HL-60 (cell line): ENCODE data around the gene ABCG1.

Experiments used
- DNase-seq, 2 experiments: peaks; one replicate each; pipeline ENCODE4 v3.0.0-alpha.2; 2010 to 2020; ENCODE audit warnings: low read depth in 1 of 2, low spot score in 1 of 2
- H3K27ac ChIP-seq: fragments of 250-450 bp; sonication (Bioruptor Pico); replicated peaks from 2 replicates; pipeline ENCODE4 v1.5.1; 2020; ENCODE audit warnings: mild to moderate bottlenecking, moderate library complexity
- H3K27me3 ChIP-seq: fragments of 250-450 bp; sonication (Bioruptor Pico); 2 replicates; pipeline ENCODE4 v1.5.1; 2021; ENCODE audit warnings: mild to moderate bottlenecking, moderate library complexity; ENCODE audit not compliant: insufficient read depth, poor library complexity, severe bottlenecking
- H3K4me3 ChIP-seq: replicated peaks from 2 replicates; pipeline ENCODE4 v1.5.1; 2011; ENCODE audit warnings: mild to moderate bottlenecking, control low read depth, low read length; ENCODE audit not compliant: insufficient read depth
- GABPA ChIP-seq: IDR thresholded peaks from 2 replicates; pipeline ENCODE4 v1.6.1; 2012; ENCODE audit warnings: low read depth
- POLR2AphosphoS5 ChIP-seq: IDR thresholded peaks from 2 replicates; pipeline ENCODE4 v1.6.1; 2012; ENCODE audit warnings: low read depth
- SPI1 ChIP-seq: IDR thresholded peaks from 2 replicates; pipeline ENCODE4 v1.6.1; 2012; ENCODE audit warnings: low read depth, mild to moderate bottlenecking, borderline replicate concordance
- TF ChIP-seq, protein P1 (sequence below): IDR thresholded peaks from 2 replicates; pipeline ENCODE4 v1.6.1; 2012; ENCODE audit warnings: low read depth; ENCODE audit not compliant: insufficient replicate concordance
- TF ChIP-seq, protein P2 (sequence below): IDR thresholded peaks from one replicate; pipeline ENCODE4 v1.5.1; 2011; ENCODE audit warnings: low read length, control low read depth, inconsistent platforms; ENCODE audit not compliant: insufficient read depth

ABCG1 gene

GRCh38 chr21:42319851-42320572 lies 101.1 kb downstream of the ABCG1 start:
- DNase-seq, result peak; percentile 21 to 79
- TF ChIP-seq, protein P1, sequence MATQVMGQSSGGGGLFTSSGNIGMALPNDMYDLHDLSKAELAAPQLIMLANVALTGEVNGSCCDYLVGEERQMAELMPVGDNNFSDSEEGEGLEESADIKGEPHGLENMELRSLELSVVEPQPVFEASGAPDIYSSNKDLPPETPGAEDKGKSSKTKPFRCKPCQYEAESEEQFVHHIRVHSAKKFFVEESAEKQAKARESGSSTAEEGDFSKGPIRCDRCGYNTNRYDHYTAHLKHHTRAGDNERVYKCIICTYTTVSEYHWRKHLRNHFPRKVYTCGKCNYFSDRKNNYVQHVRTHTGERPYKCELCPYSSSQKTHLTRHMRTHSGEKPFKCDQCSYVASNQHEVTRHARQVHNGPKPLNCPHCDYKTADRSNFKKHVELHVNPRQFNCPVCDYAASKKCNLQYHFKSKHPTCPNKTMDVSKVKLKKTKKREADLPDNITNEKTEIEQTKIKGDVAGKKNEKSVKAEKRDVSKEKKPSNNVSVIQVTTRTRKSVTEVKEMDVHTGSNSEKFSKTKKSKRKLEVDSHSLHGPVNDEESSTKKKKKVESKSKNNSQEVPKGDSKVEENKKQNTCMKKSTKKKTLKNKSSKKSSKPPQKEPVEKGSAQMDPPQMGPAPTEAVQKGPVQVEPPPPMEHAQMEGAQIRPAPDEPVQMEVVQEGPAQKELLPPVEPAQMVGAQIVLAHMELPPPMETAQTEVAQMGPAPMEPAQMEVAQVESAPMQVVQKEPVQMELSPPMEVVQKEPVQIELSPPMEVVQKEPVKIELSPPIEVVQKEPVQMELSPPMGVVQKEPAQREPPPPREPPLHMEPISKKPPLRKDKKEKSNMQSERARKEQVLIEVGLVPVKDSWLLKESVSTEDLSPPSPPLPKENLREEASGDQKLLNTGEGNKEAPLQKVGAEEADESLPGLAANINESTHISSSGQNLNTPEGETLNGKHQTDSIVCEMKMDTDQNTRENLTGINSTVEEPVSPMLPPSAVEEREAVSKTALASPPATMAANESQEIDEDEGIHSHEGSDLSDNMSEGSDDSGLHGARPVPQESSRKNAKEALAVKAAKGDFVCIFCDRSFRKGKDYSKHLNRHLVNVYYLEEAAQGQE, result no peak
- TF ChIP-seq SPI1 (no peak), POLR2AphosphoS5 (no peak), GABPA (no peak)
- TF ChIP-seq, protein P2, sequence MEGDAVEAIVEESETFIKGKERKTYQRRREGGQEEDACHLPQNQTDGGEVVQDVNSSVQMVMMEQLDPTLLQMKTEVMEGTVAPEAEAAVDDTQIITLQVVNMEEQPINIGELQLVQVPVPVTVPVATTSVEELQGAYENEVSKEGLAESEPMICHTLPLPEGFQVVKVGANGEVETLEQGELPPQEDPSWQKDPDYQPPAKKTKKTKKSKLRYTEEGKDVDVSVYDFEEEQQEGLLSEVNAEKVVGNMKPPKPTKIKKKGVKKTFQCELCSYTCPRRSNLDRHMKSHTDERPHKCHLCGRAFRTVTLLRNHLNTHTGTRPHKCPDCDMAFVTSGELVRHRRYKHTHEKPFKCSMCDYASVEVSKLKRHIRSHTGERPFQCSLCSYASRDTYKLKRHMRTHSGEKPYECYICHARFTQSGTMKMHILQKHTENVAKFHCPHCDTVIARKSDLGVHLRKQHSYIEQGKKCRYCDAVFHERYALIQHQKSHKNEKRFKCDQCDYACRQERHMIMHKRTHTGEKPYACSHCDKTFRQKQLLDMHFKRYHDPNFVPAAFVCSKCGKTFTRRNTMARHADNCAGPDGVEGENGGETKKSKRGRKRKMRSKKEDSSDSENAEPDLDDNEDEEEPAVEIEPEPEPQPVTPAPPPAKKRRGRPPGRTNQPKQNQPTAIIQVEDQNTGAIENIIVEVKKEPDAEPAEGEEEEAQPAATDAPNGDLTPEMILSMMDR, result no peak
- Histone ChIP-seq H3K4me3 (no peak overlapping the region), H3K27ac (peak overlapping the region; percentile 70), H3K27me3 (no peaks in the 10 kb centered on the region)

DNA sequence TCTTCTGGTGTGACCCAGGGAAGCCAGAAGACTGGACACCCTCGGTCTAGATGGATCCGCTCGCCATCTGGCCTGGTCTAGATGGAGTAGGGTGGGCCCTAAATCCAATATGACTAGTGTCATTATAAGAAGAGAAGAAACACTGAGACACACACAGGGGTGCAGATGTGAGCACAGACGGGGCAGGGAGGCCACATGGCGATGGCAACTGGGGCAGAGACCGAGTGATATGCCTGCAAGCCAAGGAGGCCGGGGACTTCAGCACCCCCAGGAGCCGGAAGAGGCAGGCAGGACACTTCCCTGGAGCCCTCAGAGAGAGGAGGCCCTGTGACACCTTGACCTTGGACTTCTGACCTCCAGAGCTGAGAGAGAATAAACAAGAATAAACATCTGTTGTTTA lies 101.9 kb downstream of the ABCG1 start:
- no peak for DNase-seq
- Histone ChIP-seq H3K4me3 (no peak overlapping the region), H3K27me3 (no peaks in the 10 kb centered on the region), H3K27ac (no peak overlapping the region)
- no peak for TF ChIP-seq POLR2AphosphoS5
- TF ChIP-seq, protein P1, result no peak
- no peak for TF ChIP-seq GABPA

DNA sequence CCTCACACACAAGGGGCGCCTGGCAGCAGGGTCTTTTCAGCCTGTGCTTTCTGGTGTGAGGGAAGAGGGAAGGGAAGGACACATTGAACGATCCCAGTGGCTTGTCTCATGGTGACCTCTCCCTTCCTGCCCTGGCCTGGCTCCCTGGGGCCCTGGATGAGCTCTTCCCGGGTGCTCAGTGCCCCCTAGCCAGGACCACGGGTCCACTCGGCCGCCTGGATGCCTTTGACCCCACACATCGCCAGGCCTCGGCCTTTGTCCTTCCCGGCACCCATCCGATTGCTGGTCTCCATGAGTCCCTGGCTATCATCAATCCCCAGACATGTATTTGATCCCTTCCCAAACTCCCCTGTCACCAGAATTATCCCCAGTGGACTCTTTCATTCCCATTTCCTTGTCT lies 102.3 kb downstream of the ABCG1 start:
- no peak for DNase-seq
- no peak overlapping the region for H3K4me3 ChIP-seq
- H3K27ac ChIP-seq, result no peak overlapping the region
- no peaks in the 10 kb centered on the region for H3K27me3 ChIP-seq
- TF ChIP-seq GABPA, result no peak
- TF ChIP-seq, protein P2, result no peak
- no peak for TF ChIP-seq POLR2AphosphoS5
- no peak for TF ChIP-seq SPI1
- TF ChIP-seq, protein P1, result no peak
